Urinary bladder (tissue), 4 donors: ENCODE results near the gene PKHD1. TPM values are rescaled to one million over a fixed set of nuclear protein-coding genes. Genes with fewer than 3 reads are reported as not detected.
A peak's percentile ranks its signal among the peaks of the same experiment; 100 is the strongest.
"Not testable (repeated sequence)": the region's sequence is repeated elsewhere in the genome, so short reads cannot be mapped to it uniquely, and the experiment has no call there.

Experiments used
- DNase-seq: peaks from one replicate; pipeline ENCODE4 v3.0.0-alpha.2; 2015; ENCODE audit errors: extremely low spot score
- H3K27ac ChIP-seq: one replicate; pipeline ENCODE4 v1.5.1; 2013; ENCODE audit warnings: low read depth, mild to moderate bottlenecking, moderate library complexity
- H3K36me3 ChIP-seq: one replicate; pipeline ENCODE4 v1.6.1; 2013; ENCODE audit warnings: mild to moderate bottlenecking, moderate library complexity; ENCODE audit not compliant: insufficient read depth
- H3K4me1 ChIP-seq: one replicate; pipeline ENCODE4 v1.6.1; 2013; ENCODE audit warnings: mild to moderate bottlenecking, moderate library complexity; ENCODE audit not compliant: insufficient read depth
- H3K4me3 ChIP-seq: one replicate; pipeline ENCODE4 v1.5.1; 2013; ENCODE audit warnings: low read depth, low read length
- WGBS: extraction: QIAGEN DNeasy Blood & Tissue Kit; methylation state at CpG from one replicate; pipeline ENCODE4 v1.1.7; 2013; 5-methylcytosine and 5-hydroxymethylcytosine counted together
- polyA plus RNA-seq: library from polyadenylated mRNA; stranded (reverse); fragments of 200-250 nt; gene quantifications from one replicate; pipeline ENCODE4 v1.2.3, GENCODE V29; 2013
- total RNA-seq: library from RNA; depleted of rRNA; stranded (reverse); fragments of >200 nt; gene quantifications from one replicate; pipeline ENCODE4 v1.2.3, GENCODE V29; 2014
- donor health status: healthy with polysubstance abuse.
- donor health status: healthy.

Gene PKHD1
- total and polyA plus RNA-seq, 2 donors, result 0.29 to 3.6 TPM

DNA sequence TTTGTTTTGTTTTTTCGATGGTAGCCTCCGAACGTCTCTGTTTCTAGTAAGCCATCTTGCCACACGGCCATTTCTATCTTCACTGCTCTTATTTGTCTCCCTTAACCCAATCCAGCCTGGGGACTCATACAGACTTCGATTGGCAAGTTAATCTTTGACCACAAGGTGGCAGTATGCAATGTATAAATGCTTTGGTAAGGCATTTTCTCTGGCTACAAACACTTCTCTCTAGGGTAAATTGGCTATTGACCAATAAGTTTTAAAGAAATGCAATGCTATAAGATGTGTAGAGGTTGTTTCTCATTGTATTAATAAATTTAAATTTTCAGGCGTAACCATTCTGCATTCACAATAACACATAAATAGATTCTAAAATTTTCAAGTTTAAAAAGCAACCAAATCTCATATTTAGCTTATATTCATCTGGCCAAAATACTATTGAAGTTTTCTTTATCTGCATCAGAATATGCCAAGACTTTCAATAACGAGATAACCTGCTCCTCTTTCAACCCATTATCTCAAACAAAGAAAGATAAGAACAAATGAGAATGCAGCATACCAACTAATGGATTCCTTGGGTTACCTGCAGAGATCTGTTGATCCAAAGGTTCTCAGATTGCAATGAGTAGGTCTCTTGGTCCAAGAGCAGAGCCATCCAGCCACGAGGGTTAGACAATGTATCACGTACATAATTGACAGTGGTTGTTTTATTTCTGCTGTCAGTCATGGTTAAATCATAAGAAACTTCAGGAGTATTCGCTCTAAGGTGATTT is 231.9 kb downstream of the PKHD1 start:
- WGBS, result 42% methylated on average over 10 of the region's 10 CpGs
- Histone ChIP-seq H3K4me3 (no peak overlapping the region), H3K36me3 (no peaks in the 10 kb centered on the region), H3K4me1 (no peaks in the 10 kb centered on the region), H3K27ac (no peak overlapping the region)
- DNase-seq, result peak; percentile 6

DNA sequence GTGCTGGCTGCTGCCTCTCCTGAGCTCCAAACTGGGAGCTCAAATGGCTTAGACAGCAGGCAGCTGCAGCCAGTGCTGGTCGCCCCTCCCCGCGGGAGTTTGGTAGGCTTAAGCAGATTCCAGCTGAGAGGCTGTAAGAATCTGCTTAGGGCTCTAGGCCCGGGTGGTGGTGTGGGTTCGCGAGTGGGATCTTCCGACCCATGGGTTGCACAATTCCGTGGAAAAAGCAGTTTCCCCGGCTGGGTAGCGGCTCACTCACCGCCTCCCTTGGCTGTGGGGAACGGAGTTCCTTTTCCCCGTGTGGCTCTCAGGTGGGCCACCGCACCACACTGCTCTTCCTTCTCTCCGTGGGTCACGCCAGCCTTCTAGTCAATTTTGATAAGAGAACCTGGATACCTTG is 232.5 kb downstream of the PKHD1 start:
- no peaks in the 10 kb centered on the region for H3K4me1 ChIP-seq
- H3K36me3 ChIP-seq, result no peaks in the 10 kb centered on the region
- no peak for DNase-seq
- no peak overlapping the region for H3K4me3 ChIP-seq
- 74% methylated on average over 16 of the region's 16 CpGs for WGBS
- no peak overlapping the region for H3K27ac ChIP-seq

DNA sequence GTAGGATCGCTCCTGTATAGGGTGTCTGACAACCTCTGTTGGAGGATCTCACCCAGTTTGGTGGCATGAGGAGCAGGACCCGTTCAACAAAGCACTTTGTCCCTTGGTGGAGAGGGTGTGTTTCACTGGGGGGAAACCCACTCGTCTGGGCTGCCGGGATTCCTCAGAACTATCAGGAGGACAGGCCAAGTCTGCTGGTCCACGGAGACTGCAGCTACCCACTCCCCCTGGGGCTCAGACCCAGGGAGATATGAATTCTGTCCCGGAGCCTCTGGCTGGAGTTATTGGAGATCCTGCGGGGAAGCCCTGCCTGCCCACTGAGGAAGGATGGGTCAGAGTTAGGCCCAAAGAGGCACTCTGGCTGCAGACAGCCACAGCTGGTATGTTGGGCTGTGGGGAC is 233.1 kb downstream of the PKHD1 start:
- Histone ChIP-seq H3K4me3 (no peak overlapping the region), H3K27ac (no peak overlapping the region), H3K36me3 (no peaks in the 10 kb centered on the region), H3K4me1 (no peaks in the 10 kb centered on the region)
- DNase-seq, result no peak
- 82% methylated on average over 7 of the region's 7 CpGs for WGBS

GRCh38 chr6:51853109-51853508 is 234.3 kb downstream of the PKHD1 start:
- DNase-seq, H3K36me3 ChIP-seq, H3K4me3 ChIP-seq, H3K4me1 ChIP-seq, H3K27ac ChIP-seq: not testable (repeated sequence)
- 93% methylated on average over 1 of the region's 1 CpG for WGBS

GRCh38 chr6:51846531-51846930 is 240.9 kb downstream of the PKHD1 start:
- no peaks in the 10 kb centered on the region for H3K36me3 ChIP-seq
- H3K4me3 ChIP-seq, result no peak overlapping the region
- H3K27ac ChIP-seq, result no peak overlapping the region
- DNase-seq, result no peak
- WGBS, result 87% methylated on average over 2 of the region's 2 CpGs
- no peaks in the 10 kb centered on the region for H3K4me1 ChIP-seq

DNA sequence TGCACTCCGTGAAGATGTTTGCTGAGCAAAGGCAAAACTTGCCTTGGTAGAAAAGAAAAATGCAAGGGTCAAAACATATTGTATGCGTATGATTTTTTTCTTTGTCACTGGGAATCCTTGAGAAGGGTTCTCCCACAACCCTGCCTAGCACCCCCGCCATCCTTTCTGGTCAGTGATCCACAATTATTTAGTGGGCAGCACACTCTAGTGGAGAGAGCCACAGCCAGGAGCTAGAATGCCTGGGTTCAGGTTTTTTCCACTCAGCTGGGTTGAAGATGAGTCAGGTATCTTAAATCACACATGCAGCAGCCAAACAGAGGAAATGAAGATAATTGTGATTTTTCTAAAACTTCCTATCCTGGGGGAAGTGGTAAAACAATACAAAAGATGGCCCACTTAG is 243.1 kb downstream of the PKHD1 start:
- no peak overlapping the region for H3K27ac ChIP-seq
- no peaks in the 10 kb centered on the region for H3K36me3 ChIP-seq
- H3K4me1 ChIP-seq, result no peaks in the 10 kb centered on the region
- H3K4me3 ChIP-seq, result no peak overlapping the region
- no peak for DNase-seq
- 87% methylated on average over 3 of the region's 3 CpGs for WGBS

DNA sequence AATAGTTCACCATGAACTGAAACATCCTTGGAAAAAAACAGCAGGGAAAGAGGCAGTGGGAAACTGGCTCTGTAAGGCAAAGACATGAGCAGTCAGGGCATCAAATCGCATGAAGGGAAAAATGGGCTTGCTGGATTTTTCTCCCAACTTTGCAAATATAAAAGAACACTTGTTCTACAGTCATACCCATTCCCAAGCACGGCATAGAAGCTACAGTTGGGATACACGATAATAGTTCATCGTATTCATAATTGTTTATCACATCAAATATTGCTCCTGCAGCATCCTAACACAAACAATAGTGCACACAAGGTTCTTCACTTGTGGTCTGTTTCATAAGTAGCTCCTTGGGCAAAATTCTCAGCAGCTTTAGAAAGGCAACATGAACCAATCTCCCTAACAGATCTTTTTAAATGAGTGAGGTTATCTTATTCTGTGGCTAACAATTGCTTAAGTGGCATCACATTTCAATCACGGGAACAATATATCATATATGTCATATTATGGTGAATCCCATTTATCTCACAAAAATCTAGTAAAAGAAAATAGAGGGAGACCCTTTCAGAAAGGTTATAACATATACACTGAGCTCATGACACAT is 243.9 kb downstream of the PKHD1 start:
- DNase-seq, result no peak
- Histone ChIP-seq H3K36me3 (no peaks in the 10 kb centered on the region), H3K4me3 (no peak overlapping the region), H3K4me1 (no peaks in the 10 kb centered on the region), H3K27ac (no peak overlapping the region)
- 89% methylated on average over 5 of the region's 5 CpGs for WGBS

- 86% methylated on average over 8 of the region's 8 CpGs for WGBS
- Histone ChIP-seq H3K36me3 (no peaks in the 10 kb centered on the region), H3K4me3 (no peak overlapping the region), H3K4me1 (no peaks in the 10 kb centered on the region), H3K27ac (no peak overlapping the region)
- no peak for DNase-seq
These were observed 244.5 kb downstream of the PKHD1 start for GRCh38 chr6:51842804-51843378.

DNA sequence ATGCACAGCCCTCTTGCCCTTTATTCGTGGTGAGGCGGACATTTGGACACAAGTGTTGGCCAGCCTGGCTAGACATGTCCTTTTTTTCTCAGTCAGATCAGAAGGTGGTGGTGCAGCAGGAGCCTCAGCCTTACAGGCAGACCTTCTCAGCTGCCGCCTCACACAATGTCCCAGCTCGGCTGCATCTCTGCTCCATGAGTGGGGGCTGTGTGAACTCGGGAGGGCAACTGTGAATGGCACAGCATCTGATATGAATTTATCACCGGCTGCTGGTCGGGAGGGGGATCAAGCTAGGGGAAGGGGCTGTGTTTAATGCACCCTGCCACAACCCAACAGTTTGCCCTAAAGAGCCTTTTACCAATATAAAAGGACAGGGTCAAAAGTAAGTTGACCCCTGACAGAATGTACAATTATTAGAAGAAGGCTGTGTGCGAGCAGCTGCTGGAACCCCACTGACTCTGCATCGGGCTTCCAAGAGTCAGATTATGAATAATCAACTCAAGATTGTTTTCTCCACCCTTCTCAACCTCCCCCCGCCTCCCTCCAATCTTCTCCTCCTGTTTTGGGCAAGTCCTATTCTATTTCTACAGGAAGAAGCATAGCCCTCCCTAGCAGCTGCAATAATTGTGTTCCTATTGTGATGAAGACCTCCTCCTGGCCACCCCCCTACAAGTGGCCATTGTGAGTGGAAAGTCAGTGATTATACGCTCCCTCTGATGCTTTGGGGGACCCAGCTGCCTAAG is 245.2 kb downstream of the PKHD1 start:
- no peaks in the 10 kb centered on the region for H3K36me3 ChIP-seq
- no peak overlapping the region for H3K4me3 ChIP-seq
- DNase-seq, result no peak
- WGBS, result 70% methylated on average over 11 of the region's 11 CpGs
- H3K4me1 ChIP-seq, result no peaks in the 10 kb centered on the region
- H3K27ac ChIP-seq, result no peak overlapping the region

- no peaks in the 10 kb centered on the region for H3K4me1 ChIP-seq
- DNase-seq, result no peak
- no peaks in the 10 kb centered on the region for H3K36me3 ChIP-seq
- H3K4me3 ChIP-seq, result no peak overlapping the region
- H3K27ac ChIP-seq, result no peak overlapping the region
- 79% methylated on average over 2 of the region's 2 CpGs for WGBS
These were observed 245.8 kb downstream of the PKHD1 start for GRCh38 chr6:51841626-51842025.

- no peak overlapping the region for H3K27ac ChIP-seq
- 28% methylated on average over 4 of the region's 4 CpGs for WGBS
- no peak for DNase-seq
- H3K36me3 ChIP-seq, result no peaks in the 10 kb centered on the region
- H3K4me1 ChIP-seq, result no peaks in the 10 kb centered on the region
- H3K4me3 ChIP-seq, result no peak overlapping the region
These were observed 247.6 kb downstream of the PKHD1 start for GRCh38 chr6:51839726-51840374.

DNA sequence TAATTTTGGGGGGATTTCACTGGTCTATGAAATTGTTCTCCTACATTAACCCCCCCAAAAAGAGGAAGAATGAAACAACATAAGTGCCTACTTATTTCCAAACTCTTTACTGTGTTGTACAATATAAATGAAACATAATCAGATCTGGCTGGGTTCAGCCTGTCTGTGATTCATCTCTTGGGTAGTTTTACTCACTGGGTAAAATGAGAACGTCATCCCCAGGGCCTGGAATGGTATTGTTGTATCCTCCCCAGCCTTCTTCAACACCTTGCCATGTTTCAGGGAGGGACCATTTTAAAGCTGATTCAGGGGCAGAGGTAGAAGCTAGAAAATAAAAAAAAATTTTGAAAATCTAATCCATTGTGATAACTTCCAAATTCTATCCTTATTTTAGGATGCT is 256.7 kb downstream of the PKHD1 start:
- no peak for DNase-seq
- H3K27ac ChIP-seq, result no peak overlapping the region
- WGBS, result 48% methylated on average over 1 of the region's 1 CpG

GRCh38 chr6:51827580-51827979 is 259.8 kb downstream of the PKHD1 start:
- H3K27ac ChIP-seq, result no peak overlapping the region
- no peak for DNase-seq
- H3K36me3 ChIP-seq, result no peaks in the 10 kb centered on the region
- H3K4me3 ChIP-seq, result no peak overlapping the region
- no peaks in the 10 kb centered on the region for H3K4me1 ChIP-seq
- 75% methylated on average over 1 of the region's 1 CpG for WGBS

More for the DNA sequence above, 256.7 kb downstream of the PKHD1 start:
- Histone ChIP-seq H3K4me3 (no peak overlapping the region), H3K36me3 (no peaks in the 10 kb centered on the region), H3K4me1 (no peaks in the 10 kb centered on the region)
